Fibroblast of lung (primary cell): ENCODE results near the gene CRMP1.

ENCODE experiments used
- CTCF ChIP-seq, 2 donors: IDR thresholded peaks in 1 of 2; conservative IDR thresholded peaks in 1 of 2; 1 replicate in 1 of 2; 2 replicates in 1 of 2; pipeline ENCODE4 v1.5.1; 2011 to 2012; ENCODE audit warnings: low read length in 2 of 2, control low read depth in 1 of 2, inconsistent platforms in 1 of 2, low read depth in 1 of 2, mild to moderate bottlenecking in 1 of 2
- EZH2 ChIP-seq: IDR thresholded peaks from 2 replicates; pipeline ENCODE4 v1.5.1; 2012; ENCODE audit warnings: low read length, control low read depth, mild to moderate bottlenecking; ENCODE audit errors: missing control alignments

GRCh38 chr4:5905714-5906113 lies 12.8 kb upstream of the CRMP1 start:
- TF ChIP-seq EZH2, result no peak
- TF ChIP-seq CTCF (conservative IDR thresholded peaks at IDR 0.05 in 1 of 2, IDR thresholded peaks at IDR 0.05 in 1 of 2; ENCODE audit: low read depth in 1 of 2, low read length in 2 of 2), result no peak
